DND-41 (cell line): ENCODE data around the gene CCNJL.

Source experiments
- ATAC-seq: fragments of 200-7000 bp; cut with Tn5 transposase; 3 replicates; pipeline ENCODE4 v1.9.1; 2021; ENCODE audit warnings: low read depth; ENCODE audit not compliant: insufficient read depth
- DNase-seq: peaks from one replicate; pipeline ENCODE4 v3.0.0-alpha.2; 2020
- H2AFZ ChIP-seq: 2 replicates; pipeline ENCODE4 v1.6.0; 2012; ENCODE audit warnings: low read depth, low read length
- H3K27ac ChIP-seq: 2 replicates; pipeline ENCODE4 v1.5.1; 2012; ENCODE audit warnings: low read length, inconsistent platforms
- H3K27me3 ChIP-seq: fragments of 200-600 bp; sonication (generic); 2 replicates; pipeline ENCODE4 v1.6.0; 2012; ENCODE audit warnings: low read length, mild to moderate bottlenecking, inconsistent platforms; ENCODE audit not compliant: insufficient read depth, poor library complexity
- H3K36me3 ChIP-seq: 2 replicates; pipeline ENCODE4 v1.5.1; 2012; ENCODE audit warnings: low read length, inconsistent platforms; ENCODE audit not compliant: insufficient read depth
- H3K4me1 ChIP-seq: 2 replicates; pipeline ENCODE4 v1.5.1; 2012; ENCODE audit warnings: mild to moderate bottlenecking, low read length; ENCODE audit not compliant: insufficient read depth
- H3K4me2 ChIP-seq: 2 replicates; pipeline ENCODE4 v1.6.0; 2012; ENCODE audit warnings: mild to moderate bottlenecking, moderate library complexity, low read length, inconsistent platforms; ENCODE audit not compliant: insufficient read depth
- H3K4me3 ChIP-seq, 2 experiments: fragments of 200-600 bp in 1 of 2; shearing (Covaris generic) in 1 of 2; 2 replicates each; pipeline ENCODE4 v1.5.1; 2012 to 2016; ENCODE audit warnings: inconsistent platforms in 2 of 2, low read length in 2 of 2, mild to moderate bottlenecking in 2 of 2, low read depth in 1 of 2, moderate library complexity in 1 of 2
- H3K79me2 ChIP-seq: 2 replicates; pipeline ENCODE4 v1.6.0; 2012; ENCODE audit warnings: low read length, inconsistent platforms; ENCODE audit not compliant: insufficient read depth
- H3K9ac ChIP-seq: 2 replicates; pipeline ENCODE4 v1.6.0; 2012; ENCODE audit warnings: low read depth, mild to moderate bottlenecking, inconsistent platforms, low read length, moderate library complexity
- H3K9me3 ChIP-seq: 2 replicates; pipeline ENCODE4 v1.5.1; 2012; ENCODE audit warnings: low read length, moderate library complexity, mild to moderate bottlenecking, inconsistent platforms; ENCODE audit not compliant: insufficient read depth, severe bottlenecking
- H4K20me1 ChIP-seq: 2 replicates; pipeline ENCODE4 v1.6.0; 2012; ENCODE audit warnings: low read length; ENCODE audit not compliant: insufficient read depth
- EZH2 ChIP-seq: IDR thresholded peaks from 3 replicates; pipeline ENCODE4 v1.6.1; 2012; ENCODE audit warnings: borderline replicate concordance, low read depth, mild to moderate bottlenecking, moderate library complexity, low read length, inconsistent platforms; ENCODE audit not compliant: severe bottlenecking
- TF ChIP-seq, protein P1 (sequence below): IDR thresholded peaks from 2 replicates; pipeline ENCODE4 v1.5.1; 2012; ENCODE audit warnings: borderline replicate concordance, low read length, moderate library complexity, mild to moderate bottlenecking; ENCODE audit not compliant: poor library complexity, severe bottlenecking; ENCODE audit errors: extremely low read depth

CCNJL gene

DNA sequence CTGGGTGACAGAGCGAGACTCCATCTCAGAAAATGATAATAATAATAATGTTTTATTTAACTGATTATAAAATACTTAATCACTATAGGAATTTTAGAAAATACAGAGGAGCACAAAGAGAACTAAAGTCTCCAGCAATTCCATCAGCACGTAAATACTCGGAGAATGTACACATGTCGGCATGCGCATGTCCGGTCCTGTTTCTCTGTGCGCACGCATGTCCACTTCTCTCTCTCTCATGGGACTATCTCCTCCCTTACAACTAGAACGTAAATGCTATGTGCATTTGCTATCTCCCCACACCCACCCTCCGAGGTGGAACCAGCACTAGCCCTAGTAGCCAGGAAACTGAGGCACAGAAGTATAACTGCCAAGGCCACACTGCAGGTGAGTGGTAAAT lies 19.0 kb downstream of the CCNJL start:
- no peak for TF ChIP-seq EZH2
- TF ChIP-seq, protein P1, sequence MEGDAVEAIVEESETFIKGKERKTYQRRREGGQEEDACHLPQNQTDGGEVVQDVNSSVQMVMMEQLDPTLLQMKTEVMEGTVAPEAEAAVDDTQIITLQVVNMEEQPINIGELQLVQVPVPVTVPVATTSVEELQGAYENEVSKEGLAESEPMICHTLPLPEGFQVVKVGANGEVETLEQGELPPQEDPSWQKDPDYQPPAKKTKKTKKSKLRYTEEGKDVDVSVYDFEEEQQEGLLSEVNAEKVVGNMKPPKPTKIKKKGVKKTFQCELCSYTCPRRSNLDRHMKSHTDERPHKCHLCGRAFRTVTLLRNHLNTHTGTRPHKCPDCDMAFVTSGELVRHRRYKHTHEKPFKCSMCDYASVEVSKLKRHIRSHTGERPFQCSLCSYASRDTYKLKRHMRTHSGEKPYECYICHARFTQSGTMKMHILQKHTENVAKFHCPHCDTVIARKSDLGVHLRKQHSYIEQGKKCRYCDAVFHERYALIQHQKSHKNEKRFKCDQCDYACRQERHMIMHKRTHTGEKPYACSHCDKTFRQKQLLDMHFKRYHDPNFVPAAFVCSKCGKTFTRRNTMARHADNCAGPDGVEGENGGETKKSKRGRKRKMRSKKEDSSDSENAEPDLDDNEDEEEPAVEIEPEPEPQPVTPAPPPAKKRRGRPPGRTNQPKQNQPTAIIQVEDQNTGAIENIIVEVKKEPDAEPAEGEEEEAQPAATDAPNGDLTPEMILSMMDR, result no peak
- H3K27ac ChIP-seq, result no peak overlapping the region
- H2AFZ ChIP-seq, result no peak overlapping the region
- H4K20me1 ChIP-seq, result no peaks in the 10 kb centered on the region
- no peak overlapping the region for H3K4me3 ChIP-seq
- no peaks in the 10 kb centered on the region for H3K36me3 ChIP-seq
- no peaks in the 10 kb centered on the region for H3K4me1 ChIP-seq
- H3K9me3 ChIP-seq, result no peaks in the 10 kb centered on the region
- no peaks in the 10 kb centered on the region for H3K27me3 ChIP-seq
- ATAC-seq, result no peak
- H3K4me2 ChIP-seq, result no peak overlapping the region
- no peak overlapping the region for H3K9ac ChIP-seq
- H3K79me2 ChIP-seq, result no peaks in the 10 kb centered on the region
- DNase-seq, result no peak

DNA sequence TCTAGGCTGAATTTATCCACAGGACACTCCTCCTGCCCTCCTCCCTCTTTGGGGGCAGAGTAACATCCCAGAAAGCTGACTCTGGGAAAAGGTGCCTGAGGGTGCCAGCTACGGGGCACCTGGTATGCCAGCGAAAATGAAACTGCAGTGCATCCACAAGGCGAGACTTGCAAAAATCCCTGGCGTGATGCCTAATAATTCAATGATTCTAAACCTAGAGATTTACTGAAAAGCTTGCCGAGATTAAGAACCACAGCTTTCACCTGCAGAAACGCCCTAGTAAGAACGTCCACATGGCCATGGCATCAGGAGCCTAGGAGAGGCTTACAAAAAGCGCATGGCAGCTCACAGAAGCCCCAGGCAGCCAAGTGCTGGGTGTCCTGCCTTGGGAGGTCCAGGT lies 20.9 kb downstream of the CCNJL start:
- H3K27me3 ChIP-seq, result no peaks in the 10 kb centered on the region
- no peak overlapping the region for H3K27ac ChIP-seq
- TF ChIP-seq, protein P1, result no peak
- no peak for TF ChIP-seq EZH2
- H3K4me1 ChIP-seq, result no peaks in the 10 kb centered on the region
- DNase-seq, result no peak
- H3K4me3 ChIP-seq, result no peak overlapping the region
- H4K20me1 ChIP-seq, result no peaks in the 10 kb centered on the region
- H2AFZ ChIP-seq, result no peak overlapping the region
- ATAC-seq, result no peak
- H3K36me3 ChIP-seq, result no peaks in the 10 kb centered on the region
- no peaks in the 10 kb centered on the region for H3K79me2 ChIP-seq
- no peaks in the 10 kb centered on the region for H3K9me3 ChIP-seq
- H3K4me2 ChIP-seq, result no peak overlapping the region
- H3K9ac ChIP-seq, result no peak overlapping the region

DNA sequence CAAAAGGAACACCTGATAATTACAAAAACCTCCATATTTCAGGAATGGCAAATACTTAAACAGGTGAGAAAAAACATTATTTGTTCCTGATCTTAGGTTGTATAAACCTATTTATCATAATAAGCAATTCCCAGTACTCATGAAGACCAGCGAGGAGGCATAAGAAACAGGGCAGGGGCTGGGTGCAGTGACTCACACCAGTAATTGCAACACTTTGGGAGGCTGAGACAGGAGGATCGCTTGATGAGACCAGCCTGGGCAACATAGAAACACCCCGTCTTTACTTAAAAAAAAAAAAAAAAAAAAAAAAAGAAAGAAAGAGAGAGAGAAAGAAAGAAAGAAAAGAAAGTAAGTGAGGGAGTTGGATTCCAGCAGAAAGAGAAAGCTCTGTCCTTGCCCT lies 21.6 kb downstream of the CCNJL start:
- no peaks in the 10 kb centered on the region for H3K27me3 ChIP-seq
- H3K79me2 ChIP-seq, result no peaks in the 10 kb centered on the region
- DNase-seq (no peak), ATAC-seq (no peak)
- H3K27ac ChIP-seq, result no peak overlapping the region
- H3K9me3 ChIP-seq, result no peaks in the 10 kb centered on the region
- H3K36me3 ChIP-seq, result no peaks in the 10 kb centered on the region
- H2AFZ ChIP-seq, result no peak overlapping the region
- no peak overlapping the region for H3K9ac ChIP-seq
- no peak for TF ChIP-seq EZH2
- TF ChIP-seq, protein P1, result no peak
- H3K4me3 ChIP-seq, result no peak overlapping the region
- H4K20me1 ChIP-seq, result no peaks in the 10 kb centered on the region
- H3K4me2 ChIP-seq, result no peak overlapping the region
- H3K4me1 ChIP-seq, result no peaks in the 10 kb centered on the region

DNA sequence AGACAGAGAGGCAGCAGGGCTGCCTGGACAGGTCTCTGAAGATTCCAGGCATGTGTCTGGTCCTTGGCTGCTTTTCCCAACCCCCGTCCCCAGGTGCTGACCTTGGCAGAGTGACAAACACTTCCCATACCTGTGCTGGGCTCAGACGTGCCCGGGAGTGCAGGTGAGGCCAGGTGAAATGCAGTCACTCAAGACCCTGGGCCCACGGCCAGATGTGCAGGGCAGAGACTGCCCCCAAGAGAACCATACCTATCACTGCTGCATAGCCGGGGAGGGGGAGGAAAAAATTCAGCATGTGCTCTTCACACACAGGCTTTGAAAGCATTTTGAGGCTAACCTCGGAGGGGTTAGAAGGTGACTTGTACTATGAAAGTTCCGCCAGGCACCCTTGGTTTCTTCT lies 22.6 kb downstream of the CCNJL start:
- TF ChIP-seq EZH2, result no peak
- TF ChIP-seq, protein P1, result no peak
- no peak overlapping the region for H3K27ac ChIP-seq
- no peak for DNase-seq

More for the DNA sequence above, 22.6 kb downstream of the CCNJL start:
- Histone ChIP-seq H3K4me3 (no peak overlapping the region), H3K36me3 (no peaks in the 10 kb centered on the region), H3K9ac (no peak overlapping the region), H3K4me1 (no peaks in the 10 kb centered on the region), H3K4me2 (no peak overlapping the region), H2AFZ (no peak overlapping the region), H3K9me3 (no peaks in the 10 kb centered on the region), H3K79me2 (no peaks in the 10 kb centered on the region), H3K27me3 (no peaks in the 10 kb centered on the region), H4K20me1 (no peaks in the 10 kb centered on the region)
- no peak for ATAC-seq
